IMR-90 (cell line): ENCODE data around the gene C12orf56.

Source experiments
- BHLHE40 ChIP-seq: fragments of 150-350 bp; IDR thresholded peaks from 2 replicates; pipeline ENCODE4 v1.6.1; 2016; ENCODE audit warnings: mild to moderate bottlenecking, low read depth, low read length
- CEBPB ChIP-seq: IDR thresholded peaks from 2 replicates; pipeline ENCODE4 v1.6.1; 2012; ENCODE audit warnings: low read depth, low read length, improper control_type of control experiment
- CHD1 ChIP-seq: IDR thresholded peaks from 2 replicates; pipeline ENCODE4 v1.6.1; 2012; ENCODE audit warnings: low read depth, low read length, improper control_type of control experiment
- CTCF ChIP-seq: conservative IDR thresholded peaks from 2 replicates; pipeline ENCODE4 v1.5.1; 2012; ENCODE audit warnings: mild to moderate bottlenecking, low read depth, low read length, improper control_type of control experiment
- ELK1 ChIP-seq: fragments of 150-350 bp; IDR thresholded peaks from 2 replicates; pipeline ENCODE4 v1.6.1; 2016; ENCODE audit warnings: low read depth, mild to moderate bottlenecking, low read length, moderate library complexity, borderline replicate concordance
- FOS ChIP-seq: fragments of 150-350 bp; IDR thresholded peaks from 2 replicates; pipeline ENCODE4 v1.6.1; 2016; ENCODE audit warnings: low read depth, low read length
- MAFK ChIP-seq: IDR thresholded peaks from 2 replicates; pipeline ENCODE4 v1.6.1; 2012; ENCODE audit warnings: low read depth, low read length, improper control_type of control experiment
- MAZ ChIP-seq: IDR thresholded peaks from 2 replicates; pipeline ENCODE4 v1.6.1; 2012; ENCODE audit warnings: low read depth, mild to moderate bottlenecking, low read length, improper control_type of control experiment, moderate library complexity, borderline replicate concordance
- MXI1 ChIP-seq: IDR thresholded peaks from 2 replicates; pipeline ENCODE4 v1.6.1; 2012; ENCODE audit warnings: low read depth, mild to moderate bottlenecking, low read length, moderate library complexity, borderline replicate concordance
- POLR2A ChIP-seq: IDR thresholded peaks from 2 replicates; pipeline ENCODE4 v1.6.1; 2012; ENCODE audit warnings: mild to moderate bottlenecking, low read depth, low read length
- RAD21 ChIP-seq: IDR thresholded peaks from 2 replicates; pipeline ENCODE4 v1.6.1; 2012; ENCODE audit warnings: low read length, improper control_type of control experiment
- RCOR1 ChIP-seq: IDR thresholded peaks from 2 replicates; pipeline ENCODE4 v1.6.1; 2012; ENCODE audit warnings: mild to moderate bottlenecking, low read length, improper control_type of control experiment; ENCODE audit not compliant: insufficient replicate concordance
- SMC3 ChIP-seq: fragments of 150-350 bp; IDR thresholded peaks from 2 replicates; pipeline ENCODE4 v1.6.1; 2016; ENCODE audit warnings: low read depth, mild to moderate bottlenecking, antibody characterized with exemption, low read length, moderate library complexity
- USF2 ChIP-seq: fragments of 150-350 bp; IDR thresholded peaks from 2 replicates; pipeline ENCODE4 v1.6.1; 2017; ENCODE audit warnings: mild to moderate bottlenecking, antibody characterized with exemption, low read length, low read depth

- TF ChIP-seq POLR2A (peak; percentile 87), CTCF (0 out of 2 replicates have a peak, but pooled peaks have one; percentile 2), USF2 (peak; percentile 91), MAZ (no peak; the same call in 1 of the 2 replicates), CHD1 (no peak), CEBPB (no peak), RAD21 (no peak; the same call in none of the 2 replicates), ELK1 (no peak), BHLHE40 (peak; percentile 45; the same call in 1 of the 2 replicates), MAFK (no peak), RCOR1 (no peak), SMC3 (no peak), MXI1 (peak; percentile 99), FOS (0 out of 2 replicates have a peak, but pooled peaks have one; percentile 8)
Measured at GRCh38 chr12:64222009-64222765, 168.4 kb downstream of the C12orf56 start, which contains the start of gene KICS2.
